HL-60 (cell line): ENCODE results near the gene XRCC3.

Source experiments
- CTCF ChIP-seq: IDR thresholded peaks from one replicate; pipeline ENCODE4 v1.5.1; 2011; ENCODE audit warnings: low read length, control low read depth, inconsistent platforms; ENCODE audit not compliant: insufficient read depth
- GABPA ChIP-seq: IDR thresholded peaks from 2 replicates; pipeline ENCODE4 v1.6.1; 2012; ENCODE audit warnings: low read depth
- POLR2AphosphoS5 ChIP-seq: IDR thresholded peaks from 2 replicates; pipeline ENCODE4 v1.6.1; 2012; ENCODE audit warnings: low read depth
- REST ChIP-seq: IDR thresholded peaks from 2 replicates; pipeline ENCODE4 v1.6.1; 2012; ENCODE audit warnings: low read depth; ENCODE audit not compliant: insufficient replicate concordance

GRCh38 chr14:103654619-103655018, 60.6 kb downstream of the XRCC3 start:
- TF ChIP-seq CTCF: no peak
- no peak for TF ChIP-seq GABPA
- no peak for TF ChIP-seq REST
- no peak for TF ChIP-seq POLR2AphosphoS5
